Left lobe of liver (tissue), 2 donors: ENCODE measurements around the gene ITPR1. TPM values are rescaled to one million over a fixed set of nuclear protein-coding genes. Genes with fewer than 3 reads are reported as not detected.

Experiments
- ATAC-seq: fragments of 200-7000 bp; cut with Tn5 transposase; one replicate; pipeline ENCODE4 v1.9.1; 2020; ENCODE audit warnings: mild to moderate bottlenecking, moderate library complexity
- DNase-seq: peaks from one replicate; pipeline ENCODE4 v3.0.0-alpha.2; 2020; ENCODE audit warnings: low spot score
- total RNA-seq: library from RNA; stranded (reverse); gene quantifications from one replicate; pipeline ENCODE4 v1.2.1, GENCODE V29; 2021
- donor health status: DM: no; HTN: no; CAD: no; lungs with moderate emphysema.
- donor health status: DM: no; HTN: yes; CAD: no.

Gene ITPR1
- total RNA-seq, 1 donor from 2014 or later: 8.7 TPM

DNA sequence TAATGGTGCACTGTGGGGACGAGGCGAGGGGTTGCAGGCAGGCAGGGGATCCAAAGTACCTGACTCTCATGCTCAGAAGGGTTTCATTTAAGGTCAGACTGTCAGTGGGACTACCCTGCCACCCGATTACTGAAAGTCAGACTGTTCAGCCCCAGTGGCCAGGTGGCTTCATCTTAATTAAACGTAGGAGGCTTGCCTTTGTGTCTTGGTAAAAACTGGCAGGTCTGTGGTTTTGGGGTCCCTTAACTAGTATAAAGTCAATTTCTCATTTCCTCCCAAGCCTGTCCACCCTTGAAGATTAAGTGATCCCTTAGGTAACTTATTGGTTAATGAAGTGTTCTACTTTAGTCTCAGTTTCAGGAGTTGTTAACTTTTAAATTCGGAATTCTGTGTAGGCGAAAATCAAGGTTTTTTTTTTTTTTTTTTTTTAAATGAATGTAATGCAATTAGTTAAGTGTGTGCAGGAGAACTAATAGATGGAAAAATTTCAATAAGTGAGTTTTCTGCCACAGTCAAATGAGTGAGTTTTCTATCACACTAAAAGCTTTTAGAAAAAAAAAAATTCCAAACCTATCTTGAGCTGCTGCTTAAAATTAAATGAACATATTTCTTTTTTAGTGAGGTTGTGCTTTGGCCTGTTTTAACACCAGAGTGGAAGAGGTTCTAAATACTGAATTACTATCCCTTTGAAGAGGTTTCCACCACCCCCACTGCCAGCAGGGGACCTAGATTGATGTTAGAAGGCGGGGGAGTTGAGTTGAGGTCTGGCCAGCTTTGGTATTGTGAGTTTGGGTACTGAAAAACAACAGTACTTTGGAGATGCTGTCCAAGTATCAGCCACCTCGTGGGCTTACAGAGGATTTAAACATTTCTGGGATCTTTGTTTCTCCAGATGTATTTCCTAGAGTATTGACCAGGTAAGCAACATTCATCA, 15.2 kb downstream of the ITPR1 start:
- ATAC-seq (no peak), DNase-seq (no peak)

GRCh38 chr3:4509043-4509442, 15.9 kb downstream of the ITPR1 start:
- DNase-seq (no peak), ATAC-seq (no peak)

DNA sequence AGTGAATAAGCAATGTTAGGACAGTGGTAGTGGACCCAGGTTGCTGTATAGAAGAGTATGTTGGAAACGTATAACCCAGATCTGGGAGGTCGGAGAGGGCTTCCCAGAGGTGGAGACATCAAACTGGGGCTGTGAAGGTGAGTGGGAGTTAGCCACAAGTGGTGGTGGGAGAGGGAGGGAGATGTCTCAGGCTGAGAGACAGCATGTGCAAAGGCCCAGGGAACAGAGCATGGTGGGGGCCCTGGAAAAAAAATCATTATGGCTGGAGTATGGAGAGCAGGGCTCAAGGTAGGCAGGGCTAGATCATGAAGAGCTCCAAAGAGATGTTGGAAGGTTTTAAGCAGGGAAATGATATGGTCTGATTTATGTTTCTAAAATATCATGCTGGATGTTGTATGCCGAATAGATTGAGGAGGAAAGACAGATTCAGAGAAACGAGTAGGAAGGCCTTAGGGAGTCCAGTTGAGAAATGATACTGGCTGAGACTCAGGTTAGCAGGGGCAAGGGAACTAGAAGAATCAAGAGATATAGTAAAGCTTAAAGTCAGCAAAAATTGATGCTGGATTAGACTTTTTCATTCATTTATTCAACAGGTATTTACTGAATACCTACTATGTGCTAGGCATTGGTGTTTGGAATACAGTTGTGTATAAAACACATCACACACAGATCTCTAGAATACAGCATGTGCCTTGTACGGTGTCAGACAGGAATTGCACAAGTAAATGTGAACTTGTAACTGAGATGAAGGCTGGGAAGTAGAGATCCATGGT, 17.0 kb downstream of the ITPR1 start:
- no peak for DNase-seq
- ATAC-seq: no peak

- ATAC-seq (no peak), DNase-seq (no peak)
Measured at GRCh38 chr3:4511491-4512262, 18.5 kb downstream of the ITPR1 start.

DNA sequence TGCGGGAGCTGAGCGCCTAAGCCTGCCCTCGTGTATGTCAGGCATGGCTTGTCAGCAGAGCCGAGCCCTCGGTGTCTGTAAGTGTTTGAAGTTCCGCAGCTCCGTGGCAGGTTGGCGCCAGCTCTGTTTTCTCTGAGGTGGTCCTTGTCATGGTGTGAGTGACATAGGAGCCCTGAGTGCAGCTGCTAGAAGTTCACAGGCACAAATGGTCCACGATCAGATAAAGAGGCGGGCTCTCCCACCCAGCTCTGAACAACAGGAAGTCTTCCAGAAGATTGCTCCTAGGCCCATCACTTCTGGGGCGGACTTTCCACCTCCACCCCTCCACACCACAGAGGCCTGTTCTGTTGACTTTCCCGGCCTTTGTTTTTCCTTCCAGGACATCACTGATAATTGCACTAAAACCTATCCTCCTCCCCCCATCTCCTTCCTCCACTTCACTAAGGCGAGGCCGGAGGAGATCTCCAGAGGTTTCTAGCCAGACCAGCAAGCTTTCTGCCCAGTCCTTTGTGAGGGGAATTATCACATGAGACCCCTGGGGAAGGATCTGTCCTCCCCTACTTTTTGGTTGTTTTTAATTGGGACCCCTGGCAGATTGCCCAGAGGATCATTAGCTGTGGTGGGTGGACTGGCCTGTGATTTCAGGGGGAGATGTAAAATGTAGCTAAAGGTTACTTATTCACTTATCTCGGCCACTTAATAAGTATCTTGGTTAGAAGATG, 19.9 kb downstream of the ITPR1 start:
- ATAC-seq: no peak
- no peak for DNase-seq

GRCh38 chr3:4514321-4514720, 21.2 kb downstream of the ITPR1 start:
- ATAC-seq (no peak), DNase-seq (no peak)

GRCh38 chr3:4514916-4515315, 21.8 kb downstream of the ITPR1 start:
- ATAC-seq (no peak), DNase-seq (no peak)

GRCh38 chr3:4515916-4516579, 22.9 kb downstream of the ITPR1 start:
- ATAC-seq (no peak), DNase-seq (no peak)

- ATAC-seq: no peak
- DNase-seq: no peak
Measured at GRCh38 chr3:4517093-4517492, 23.9 kb downstream of the ITPR1 start.

- DNase-seq (no peak), ATAC-seq (no peak)
Measured at GRCh38 chr3:4517643-4518311, 24.6 kb downstream of the ITPR1 start.

GRCh38 chr3:4520033-4520816, 27.1 kb downstream of the ITPR1 start:
- ATAC-seq: no peak

DNA sequence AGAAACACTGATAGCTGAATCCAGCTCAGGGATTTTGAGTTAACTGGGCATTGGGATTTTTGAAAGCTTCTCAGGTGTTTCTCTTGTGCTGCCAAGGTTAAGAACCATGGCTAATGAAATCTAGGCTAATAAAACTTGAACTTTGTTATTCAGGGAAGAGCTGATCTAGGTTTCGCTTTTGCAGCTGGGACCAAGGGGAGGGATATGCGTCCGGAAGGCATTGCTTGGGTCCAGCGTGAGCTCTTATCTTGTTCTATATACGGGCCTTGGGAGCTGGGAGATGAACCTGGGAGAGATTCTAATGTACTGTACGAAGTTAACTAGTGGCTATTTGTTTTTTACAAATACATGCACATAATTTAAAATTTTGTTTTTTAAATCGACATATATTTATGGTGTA, 29.8 kb downstream of the ITPR1 start:
- ATAC-seq: peak; percentile 34
- no peak for DNase-seq

More at GRCh38 chr3:4520033-4520816, 27.1 kb downstream of the ITPR1 start:
- no peak for DNase-seq

DNA sequence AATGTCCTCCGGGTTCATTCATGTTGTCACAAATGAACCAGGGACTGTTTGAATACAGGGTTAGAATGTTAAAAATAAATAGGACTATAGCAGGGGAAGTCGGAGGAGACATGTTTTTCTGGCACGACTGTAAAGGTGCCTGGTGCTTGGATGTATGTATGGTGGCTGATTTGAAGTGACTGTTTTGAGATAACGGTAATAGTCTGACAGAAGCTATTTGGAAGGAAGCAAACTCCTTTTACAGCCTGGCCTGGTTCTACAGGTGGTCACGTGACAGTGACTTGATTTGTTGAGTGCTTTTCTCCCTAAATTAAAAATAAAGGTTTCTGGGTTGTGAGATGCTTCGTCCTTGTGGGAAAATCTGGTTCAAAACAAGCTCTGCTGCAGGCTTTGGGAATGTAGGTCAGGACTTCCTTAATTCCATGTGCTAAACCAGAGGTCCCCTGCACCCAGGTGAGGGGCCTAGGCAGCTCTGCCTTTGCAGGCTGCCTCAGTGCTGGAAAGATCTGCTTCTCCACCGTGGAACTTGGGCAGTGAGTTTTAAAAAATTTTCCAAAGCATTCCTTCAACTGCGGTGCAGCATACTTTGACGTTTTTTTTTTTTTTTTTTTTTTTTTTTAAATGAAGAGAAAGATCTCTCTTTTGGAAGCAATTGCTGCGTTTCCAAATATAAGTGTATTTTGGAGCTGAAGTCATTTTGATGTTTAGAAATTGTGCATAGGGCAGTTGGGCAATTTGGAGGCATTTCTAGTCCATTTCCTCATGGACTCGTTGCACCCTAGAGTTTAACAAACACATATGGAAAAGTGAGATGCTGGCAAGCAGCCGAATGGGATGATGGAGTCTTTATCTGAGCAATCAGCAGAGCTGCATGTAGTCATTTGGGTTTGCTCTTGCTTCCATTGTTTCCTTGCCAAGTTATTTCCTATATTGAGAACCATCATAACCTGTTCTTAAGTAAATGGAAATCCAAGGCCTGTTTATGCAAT, 30.9 kb downstream of the ITPR1 start:
- no peak for DNase-seq

GRCh38 chr3:4525560-4526223, 32.5 kb downstream of the ITPR1 start:
- DNase-seq: no peak
- peak; percentile 79 for ATAC-seq

More for the DNA sequence above, 30.9 kb downstream of the ITPR1 start:
- ATAC-seq: no peak

DNA sequence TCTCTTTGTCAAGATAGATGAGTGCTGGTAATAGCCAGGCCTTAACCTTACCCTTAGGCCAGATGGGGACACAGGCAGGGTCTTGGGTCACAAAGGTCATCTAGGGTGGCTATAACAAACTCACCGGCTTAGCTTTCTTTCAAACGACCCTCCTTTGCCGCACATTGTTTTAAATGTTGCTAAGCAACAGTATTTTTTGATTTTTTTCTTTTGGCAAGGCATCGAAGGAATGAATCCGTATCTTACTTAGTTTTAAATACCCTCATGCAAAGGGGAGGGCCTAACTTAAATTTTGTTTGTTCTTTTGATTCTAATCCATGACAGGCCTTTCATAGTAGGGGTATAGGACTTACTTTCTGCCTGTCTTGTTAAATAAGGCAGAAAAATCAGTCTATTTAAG, 35.2 kb downstream of the ITPR1 start:
- ATAC-seq: no peak
- no peak for DNase-seq

DNA sequence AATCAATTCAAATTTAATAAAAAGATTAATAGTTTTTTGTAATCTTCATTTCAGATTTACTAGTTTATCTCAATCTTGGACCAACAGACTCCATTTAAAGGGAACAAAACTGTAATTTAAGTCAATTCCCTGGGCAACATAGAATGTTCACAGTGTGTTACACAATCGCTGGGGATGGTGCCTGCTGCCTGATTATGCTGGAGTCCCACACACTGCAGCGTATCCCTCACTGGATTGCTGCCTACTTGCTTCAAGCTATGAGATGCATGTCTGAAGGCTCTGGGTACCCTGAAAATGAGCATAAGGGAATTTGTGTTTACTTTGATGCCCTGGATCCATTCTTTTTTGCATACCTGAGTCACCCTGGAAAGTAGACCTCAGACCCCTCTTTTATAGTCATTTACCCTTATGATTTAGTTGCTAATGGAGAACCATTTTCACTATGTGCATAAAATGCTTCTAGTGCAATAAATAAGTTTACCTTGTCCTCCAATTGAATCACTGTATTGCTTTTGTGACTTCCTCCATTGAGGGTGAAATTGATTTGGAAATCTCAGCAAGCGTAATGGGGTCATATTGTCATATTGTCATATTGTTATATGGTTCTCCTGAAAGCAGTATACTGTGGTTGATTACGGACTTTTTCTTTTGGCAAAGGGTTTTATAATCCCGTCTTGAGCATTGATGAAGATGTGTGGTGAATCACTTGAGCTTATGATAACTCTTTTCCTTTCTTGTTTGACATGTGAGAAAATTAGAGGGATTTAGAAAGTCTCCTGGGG, 35.9 kb downstream of the ITPR1 start:
- no peak for ATAC-seq
- DNase-seq: no peak
